GM23338 (cell line): ENCODE measurements around the gene HOXA11. TPM values are rescaled to one million over a fixed set of nuclear protein-coding genes. Genes with fewer than 3 reads are reported as not detected.

Source experiments
- ATAC-seq: fragments of 200-7000 bp; cut with Tn5 transposase; 3 replicates; pipeline ENCODE4 v1.9.1; 2020
- DNase-seq: peaks from one replicate; pipeline ENCODE4 v3.0.0-alpha.2; 2015; ENCODE audit warnings: low spot score
- H2AFZ ChIP-seq: fragments of 200-600 bp; sonication (generic); 2 replicates; pipeline ENCODE4 v1.8.0; 2016; ENCODE audit warnings: antibody characterized with exemption, mild to moderate bottlenecking, moderate library complexity
- H3F3A ChIP-seq: fragments of 200-600 bp; sonication (generic); replicated peaks from 2 replicates; pipeline ENCODE4 v1.8.0; 2017; ENCODE audit warnings: antibody characterized with exemption, mixed run types, low read depth
- H3K27ac ChIP-seq: fragments of 200-600 bp; sonication (generic); 2 replicates; pipeline ENCODE4 v1.6.1; 2016; ENCODE audit warnings: low read depth
- H3K27me3 ChIP-seq: fragments of 200-600 bp; sonication (generic); 2 replicates; pipeline ENCODE4 v1.8.0; 2016; ENCODE audit warnings: mild to moderate bottlenecking, mixed run types, moderate library complexity; ENCODE audit not compliant: insufficient read depth
- H3K36me3 ChIP-seq: fragments of 200-600 bp; sonication (generic); 2 replicates; pipeline ENCODE4 v1.8.0; 2016; ENCODE audit warnings: mild to moderate bottlenecking; ENCODE audit not compliant: insufficient read depth
- H3K4me1 ChIP-seq: fragments of 200-600 bp; sonication (generic); 2 replicates; pipeline ENCODE4 v1.8.0; 2016; ENCODE audit warnings: mild to moderate bottlenecking, moderate library complexity; ENCODE audit not compliant: insufficient read depth
- H3K4me2 ChIP-seq: fragments of 200-600 bp; sonication (generic); 2 replicates; pipeline ENCODE4 v1.7.1; 2017; ENCODE audit warnings: mixed run types
- H3K4me3 ChIP-seq: fragments of 200-600 bp; sonication (generic); 2 replicates; pipeline ENCODE4 v1.6.1; 2016; ENCODE audit warnings: mixed run types
- H3K79me2 ChIP-seq: fragments of 200-600 bp; sonication (generic); replicated peaks from 2 replicates; pipeline ENCODE4 v1.8.0; 2017; ENCODE audit warnings: mild to moderate bottlenecking; ENCODE audit not compliant: insufficient read depth
- H3K9me2 ChIP-seq: fragments of 200-600 bp; sonication (generic); 2 replicates; pipeline ENCODE4 v1.8.0; 2017; ENCODE audit not compliant: insufficient read depth
- H4K20me1 ChIP-seq: fragments of 200-600 bp; sonication (generic); replicated peaks from 2 replicates; pipeline ENCODE4 v1.8.0; 2017; ENCODE audit warnings: mild to moderate bottlenecking; ENCODE audit not compliant: insufficient read depth
- H3K27ac Mint-ChIP-seq: 2 replicates; pipeline ENCODE4 v1.8.0; 2020; ENCODE audit warnings: inconsistent platforms, mild to moderate bottlenecking, moderate library complexity, mixed read lengths
- H3K27me3 Mint-ChIP-seq: 3 replicates; pipeline ENCODE4 v1.8.0; 2022; ENCODE audit warnings: low read depth, mild to moderate bottlenecking, moderate library complexity, mixed read lengths, inconsistent platforms; ENCODE audit not compliant: insufficient read depth, poor library complexity
- H3K36me3 Mint-ChIP-seq: 3 replicates; pipeline ENCODE4 v1.8.0; 2021; ENCODE audit warnings: low read depth, mild to moderate bottlenecking, inconsistent platforms, moderate library complexity, mixed read lengths
- H3K4me1 Mint-ChIP-seq: 3 replicates; pipeline ENCODE4 v1.8.0; 2020; ENCODE audit warnings: mild to moderate bottlenecking, inconsistent platforms, mixed read lengths
- H3K4me3 Mint-ChIP-seq: 3 replicates; pipeline ENCODE4 v1.8.0; 2021; ENCODE audit warnings: moderate library complexity, mild to moderate bottlenecking, inconsistent platforms, mixed read lengths
- H3K9me3 Mint-ChIP-seq: 3 replicates; pipeline ENCODE4 v1.8.0; 2020; ENCODE audit warnings: moderate library complexity, mild to moderate bottlenecking, inconsistent platforms, mixed read lengths
- EZH2 ChIP-seq: fragments of 200-600 bp; sonication (generic); IDR thresholded peaks from one replicate; pipeline ENCODE4 v1.8.0; 2017; ENCODE audit warnings: antibody characterized with exemption, mild to moderate bottlenecking, low read depth; ENCODE audit not compliant: unreplicated experiment
- EZH2phosphoT487 ChIP-seq: fragments of 200-600 bp; sonication (generic); IDR thresholded peaks from one replicate; pipeline ENCODE4 v1.8.1; 2018; ENCODE audit warnings: antibody characterized with exemption; ENCODE audit not compliant: unreplicated experiment
- ZNF114 ChIP-seq: fragments of 250-450 bp; sonication (Bioruptor Pico); IDR thresholded peaks from 2 replicates; pipeline ENCODE4 v1.5.0; 2020; ENCODE audit warnings: mild to moderate bottlenecking, moderate library complexity
- ZNF462 ChIP-seq: fragments of 250-450 bp; sonication (Bioruptor Pico); IDR thresholded peaks from 2 replicates; pipeline ENCODE4 v1.5.0; 2020; ENCODE audit warnings: mild to moderate bottlenecking, moderate library complexity
- polyA plus RNA-seq: library from polyadenylated mRNA; unstranded; fragments of >200 nt; fragmentation: Nextera tagmentation; extraction: Ambion mirVana; gene quantifications from 2 replicates; pipeline ENCODE4 v1.2.1, GENCODE V29; 2016
- total RNA-seq: library from RNA; depleted of rRNA; stranded (reverse); fragments of >200 nt; shearing (Covaris generic); gene quantifications from 2 replicates; pipeline ENCODE4 v1.2.3, GENCODE V29; 2014
- TF ChIP-seq, protein P1 (sequence below): IDR thresholded peaks from one replicate; pipeline ENCODE4 v1.6.1; 2018; ENCODE audit warnings: antibody characterized with exemption; ENCODE audit not compliant: unreplicated experiment

The HOXA11 gene
- total and polyA plus RNA-seq, 2 experiments from 2014 or later, result not detected

- TF ChIP-seq ZNF462 (CRISPR knock-in tag) (no peak), EZH2phosphoT487 (no peak)
These were observed 8.5 kb downstream of the HOXA11 start (continued) for GRCh38 chr7:27176524-27176845.

DNA sequence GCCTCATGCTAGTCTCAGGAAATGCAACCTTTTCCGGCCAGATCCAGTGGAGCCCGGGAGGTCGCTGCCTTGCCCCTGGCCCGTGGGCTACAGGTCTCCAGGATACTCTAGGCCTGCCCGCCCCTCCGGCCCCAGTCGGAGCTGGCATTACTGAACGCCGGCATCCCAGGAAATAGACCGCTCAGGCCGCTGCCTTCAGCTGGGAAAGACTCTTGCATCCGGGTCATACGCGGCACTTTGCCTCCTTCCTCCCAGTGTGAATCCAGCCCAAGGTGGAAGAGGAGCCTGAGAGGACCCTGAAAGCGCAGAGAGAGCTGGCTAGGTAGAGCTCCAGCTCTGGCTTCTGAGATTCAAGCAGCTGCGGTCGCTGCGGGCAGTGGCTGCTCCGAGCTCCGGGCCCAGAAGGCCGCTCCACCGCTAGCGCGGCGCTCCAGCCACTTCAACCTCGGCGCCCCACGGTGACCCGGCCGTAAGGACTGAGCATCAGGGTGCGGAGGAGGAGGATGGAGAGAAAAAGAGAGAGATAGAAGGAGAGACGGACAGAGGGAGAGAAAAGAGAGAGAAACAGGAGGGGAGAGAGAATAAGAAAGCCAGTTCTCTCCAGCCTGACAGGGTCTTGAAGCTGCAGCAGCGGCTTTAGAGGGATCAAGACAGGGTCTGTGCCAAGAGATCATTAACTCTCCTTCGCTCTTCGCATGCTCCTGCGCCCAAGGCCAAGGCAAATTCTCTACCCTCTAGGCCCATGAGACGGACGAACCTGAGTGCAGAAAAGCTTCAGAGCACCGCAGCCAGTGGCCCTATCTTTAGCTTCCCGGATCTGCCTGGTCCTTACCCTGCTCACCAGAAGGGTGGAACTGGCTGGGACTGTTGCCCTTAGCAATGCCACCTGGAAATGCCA, 9.2 kb downstream of the HOXA11 start:
- peaks cover 100% of the 10 kb centered on the region for H3K27me3 ChIP-seq
- H3K27ac Mint-ChIP-seq, result no peak overlapping the region
- DNase-seq (peak; percentile 60), ATAC-seq (no peak)
- H3F3A ChIP-seq, result peaks cover 47% of the 10 kb centered on the region
- H4K20me1 ChIP-seq, result peaks cover 53% of the 10 kb centered on the region
- no peak overlapping the region for H3K4me3 Mint-ChIP-seq
- no peaks in the 10 kb centered on the region for H3K79me2 ChIP-seq
- H3K4me2 ChIP-seq, result no peak overlapping the region; the same call in 1 of the 2 replicates
- H3K4me3 ChIP-seq, result no peak overlapping the region
- H3K9me2 ChIP-seq, result no peaks in the 10 kb centered on the region
- TF ChIP-seq, protein P1, sequence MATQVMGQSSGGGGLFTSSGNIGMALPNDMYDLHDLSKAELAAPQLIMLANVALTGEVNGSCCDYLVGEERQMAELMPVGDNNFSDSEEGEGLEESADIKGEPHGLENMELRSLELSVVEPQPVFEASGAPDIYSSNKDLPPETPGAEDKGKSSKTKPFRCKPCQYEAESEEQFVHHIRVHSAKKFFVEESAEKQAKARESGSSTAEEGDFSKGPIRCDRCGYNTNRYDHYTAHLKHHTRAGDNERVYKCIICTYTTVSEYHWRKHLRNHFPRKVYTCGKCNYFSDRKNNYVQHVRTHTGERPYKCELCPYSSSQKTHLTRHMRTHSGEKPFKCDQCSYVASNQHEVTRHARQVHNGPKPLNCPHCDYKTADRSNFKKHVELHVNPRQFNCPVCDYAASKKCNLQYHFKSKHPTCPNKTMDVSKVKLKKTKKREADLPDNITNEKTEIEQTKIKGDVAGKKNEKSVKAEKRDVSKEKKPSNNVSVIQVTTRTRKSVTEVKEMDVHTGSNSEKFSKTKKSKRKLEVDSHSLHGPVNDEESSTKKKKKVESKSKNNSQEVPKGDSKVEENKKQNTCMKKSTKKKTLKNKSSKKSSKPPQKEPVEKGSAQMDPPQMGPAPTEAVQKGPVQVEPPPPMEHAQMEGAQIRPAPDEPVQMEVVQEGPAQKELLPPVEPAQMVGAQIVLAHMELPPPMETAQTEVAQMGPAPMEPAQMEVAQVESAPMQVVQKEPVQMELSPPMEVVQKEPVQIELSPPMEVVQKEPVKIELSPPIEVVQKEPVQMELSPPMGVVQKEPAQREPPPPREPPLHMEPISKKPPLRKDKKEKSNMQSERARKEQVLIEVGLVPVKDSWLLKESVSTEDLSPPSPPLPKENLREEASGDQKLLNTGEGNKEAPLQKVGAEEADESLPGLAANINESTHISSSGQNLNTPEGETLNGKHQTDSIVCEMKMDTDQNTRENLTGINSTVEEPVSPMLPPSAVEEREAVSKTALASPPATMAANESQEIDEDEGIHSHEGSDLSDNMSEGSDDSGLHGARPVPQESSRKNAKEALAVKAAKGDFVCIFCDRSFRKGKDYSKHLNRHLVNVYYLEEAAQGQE, result no peak
- TF ChIP-seq ZNF114 (CRISPR knock-in tag), result no peak
- TF ChIP-seq EZH2phosphoT487, result peak; percentile 79
- peak; percentile 95 for TF ChIP-seq EZH2
- no peaks in the 10 kb centered on the region for H3K36me3 ChIP-seq
- no peak overlapping the region for H3K27ac ChIP-seq
- peaks cover 95% of the 10 kb centered on the region for H3K27me3 Mint-ChIP-seq
- H3K9me3 Mint-ChIP-seq, result peaks cover 10% of the 10 kb centered on the region; the same call in 2 of the 3 replicates
- H3K4me1 ChIP-seq, result peaks cover 36% of the 10 kb centered on the region
- H2AFZ ChIP-seq, result no peak overlapping the region
- peaks cover 22% of the 10 kb centered on the region for H3K4me1 Mint-ChIP-seq
- H3K36me3 Mint-ChIP-seq, result no peaks in the 10 kb centered on the region; the same call in 2 of the 3 replicates
